Transverse colon (tissue), 4 donors: ENCODE data around the gene CFAP97D2. TPM values are rescaled to one million over a fixed set of nuclear protein-coding genes. Genes with fewer than 3 reads are reported as not detected.

ENCODE experiments used
- DNase-seq: peaks from one replicate; pipeline ENCODE4 v3.0.0-alpha.2; 2019
- H3K27ac ChIP-seq, 4 donors: fragments of 200-600 bp; sonication (generic); 2 replicates each; pipeline ENCODE4 v1.5.1; 2016 to 2018; ENCODE audit warnings: inconsistent platforms in 4 of 4
- H3K27me3 ChIP-seq: fragments of 200-600 bp; sonication (generic); 2 replicates; pipeline ENCODE4 v1.5.1; 2017; ENCODE audit warnings: inconsistent platforms
- H3K36me3 ChIP-seq, 4 donors: fragments of 200-600 bp; sonication (generic); 2 replicates each; pipeline ENCODE4 v1.5.1; 2017 to 2019; ENCODE audit warnings: inconsistent platforms in 4 of 4
- H3K4me1 ChIP-seq, 4 donors: fragments of 200-600 bp; sonication (generic); 2 replicates each; pipeline ENCODE4 v1.5.1; 2017 to 2020; ENCODE audit warnings: inconsistent platforms in 4 of 4
- H3K4me3 ChIP-seq, 4 donors: fragments of 200-600 bp; sonication (generic); 1 replicate in 1 of 4; 2 replicates in 3 of 4; pipeline versions ENCODE4 v1.5.1 to v1.6.1; 2017 to 2019; ENCODE audit warnings: inconsistent platforms in 4 of 4
- H3K9me3 ChIP-seq, 2 donors: fragments of 200-600 bp; sonication (generic); 2 replicates each; pipeline ENCODE4 v1.5.1; 2017 to 2019; ENCODE audit warnings: inconsistent platforms in 2 of 2
- CTCF ChIP-seq, 5 experiments: fragments of 200-600 bp in 3 of 5; fragments of 450-650 bp in 2 of 5; sonication (generic) in 3 of 5; IDR thresholded peaks; 1 replicate in 2 of 5; 2 replicates in 3 of 5; pipeline ENCODE4 v1.5.1; 2016 to 2017; ENCODE audit warnings: antibody characterized with exemption in 5 of 5, inconsistent platforms in 3 of 5, mild to moderate bottlenecking in 2 of 5, moderate library complexity in 1 of 5
- EP300 ChIP-seq: sonication (generic); formaldehyde crosslinking; IDR thresholded peaks from one replicate; pipeline ENCODE4 v1.6.1; 2017; ENCODE audit warnings: antibody characterized with exemption, low read depth
- POLR2A ChIP-seq: fragments of 450-650 bp; IDR thresholded peaks from one replicate; pipeline ENCODE4 v1.6.1; 2016; ENCODE audit warnings: antibody characterized with exemption, mild to moderate bottlenecking, moderate library complexity
- POLR2AphosphoS5 ChIP-seq, 3 donors: sonication (generic); formaldehyde crosslinking; IDR thresholded peaks; one replicate each; pipeline ENCODE4 v1.6.1; 2016; ENCODE audit warnings: antibody characterized with exemption in 3 of 3
- WGBS, 2 donors: methylation state at CpG; one replicate each; pipeline ENCODE4 v1.1.5; 2018; ENCODE audit warnings: low coverage in 1 of 2; 5-methylcytosine and 5-hydroxymethylcytosine counted together
- in situ Hi-C, 4 donors: fragments of 200-750 bp; cut with MboI; loops; one replicate each; pipeline versions ENCODE4 v1.15.0 to v1.15.1; 2017; ENCODE audit warnings: low sequenced_read_pairs in 3 of 4, low pct_ligation_motif_present in 1 of 4, low pct_unique_long_range_greater_than_20kb in 1 of 4
- intact Hi-C: fragments of 100-400 bp; cut with DNase I; formaldehyde crosslinking; loops from one replicate; pipeline ENCODE4 v1.15.1; 2023; ENCODE audit warnings: low total_unique reads
- total RNA-seq, 4 donors: library from RNA; depleted of rRNA; stranded (reverse); fragments of >200 nt; gene quantifications; one replicate each; pipeline ENCODE4 v1.1.0, GENCODE V29; 2016

The CFAP97D2 gene
- total RNA-seq, 4 donors from 2014 or later: not detected

- no peaks in the 10 kb centered on the region for H3K27me3 ChIP-seq
- no peak overlapping the region for H3K27ac ChIP-seq
- intact Hi-C loops (no loop called here), in situ Hi-C loops (no loop called here)
- no peaks in the 10 kb centered on the region for H3K9me3 ChIP-seq
- no peak overlapping the region for H3K4me3 ChIP-seq
- DNase-seq: no peak
- H3K36me3 ChIP-seq: no peaks in the 10 kb centered on the region
- 95 to 100% methylated on average over 6 to 14 of the region's 14 CpGs for WGBS, 2 donors
- TF ChIP-seq POLR2AphosphoS5 (IDR thresholded peaks at IDR 0.05): no peak
- TF ChIP-seq CTCF (IDR thresholded peaks at IDR 0.05): no peak
- TF ChIP-seq EP300: no peak
- TF ChIP-seq POLR2A: no peak
- H3K4me1 ChIP-seq: peaks cover 10 to 23% (median 20%) of the 10 kb centered on the region in 4 donors
Observed at GRCh38 chr13:114145722-114146121, 33.3 kb upstream of the CFAP97D2 start.

DNA sequence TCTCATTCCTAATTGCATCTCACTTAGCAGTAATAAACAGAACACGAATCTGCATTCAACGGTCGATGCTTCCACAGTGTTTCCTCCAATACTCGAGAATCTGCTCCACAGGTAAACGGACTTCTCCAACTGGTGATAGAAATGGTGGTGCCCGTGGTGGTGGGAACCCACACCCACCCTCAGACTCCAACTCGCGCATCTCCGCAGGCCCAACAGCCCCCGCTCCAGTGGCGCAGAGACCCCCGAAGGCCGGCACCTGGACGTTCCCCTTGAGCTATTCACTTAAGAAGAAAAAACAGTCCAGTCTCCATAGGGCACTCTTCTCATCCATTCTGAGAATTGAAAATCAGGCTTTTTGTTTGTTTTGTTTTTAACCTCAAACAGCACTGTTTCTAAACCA is 32.9 kb upstream of the CFAP97D2 start:
- Histone ChIP-seq H3K27me3 (no peaks in the 10 kb centered on the region), H3K36me3 (no peaks in the 10 kb centered on the region), H3K4me3 (no peak overlapping the region), H3K9me3 (no peaks in the 10 kb centered on the region), H3K27ac (no peak overlapping the region), H3K4me1 (peaks cover 12 to 27% (median 25%) of the 10 kb centered on the region in 4 donors)
- WGBS, 2 donors: 90% methylated on average over 14 of the region's 14 CpGs; no CpG with 5 or more reads in 1 of the 2 donors
- TF ChIP-seq CTCF (IDR thresholded peaks at IDR 0.05) (no peak), POLR2AphosphoS5 (IDR thresholded peaks at IDR 0.05) (no peak), POLR2A (no peak), EP300 (no peak)
- no peak for DNase-seq
- in situ Hi-C loops (no loop called here), intact Hi-C loops (no loop called here)

- TF ChIP-seq EP300 (no peak), POLR2AphosphoS5 (IDR thresholded peaks at IDR 0.05) (no peak), POLR2A (no peak), CTCF (IDR thresholded peaks at IDR 0.05) (no peak)
- 72% methylated on average over 10 of the region's 10 CpGs; no CpG with 5 or more reads in 1 of the 2 donors for WGBS, 2 donors
- no peaks in the 10 kb centered on the region for H3K27me3 ChIP-seq
- H3K36me3 ChIP-seq: no peaks in the 10 kb centered on the region
- H3K4me1 ChIP-seq: peaks cover 14 to 31% (median 29%) of the 10 kb centered on the region in 4 donors
- DNase-seq: no peak
- intact Hi-C loops (no loop called here), in situ Hi-C loops (no loop called here)
- H3K4me3 ChIP-seq: no peak overlapping the region
- no peaks in the 10 kb centered on the region for H3K9me3 ChIP-seq
- no peak overlapping the region for H3K27ac ChIP-seq
Observed at GRCh38 chr13:114146629-114147028, 32.4 kb upstream of the CFAP97D2 start.

- H3K27ac ChIP-seq: peak overlapping the region in 1 of 4 donors; percentile 17
Observed at GRCh38 chr13:114147803-114148520, 31.1 kb upstream of the CFAP97D2 start.

More at GRCh38 chr13:114147803-114148520, 31.1 kb upstream of the CFAP97D2 start:
- Histone ChIP-seq H3K27me3 (no peaks in the 10 kb centered on the region), H3K4me3 (no peak overlapping the region), H3K4me1 (peaks cover 7 to 30% (median 22%) of the 10 kb centered on the region in 4 donors), H3K36me3 (no peaks in the 10 kb centered on the region), H3K9me3 (no peaks in the 10 kb centered on the region)
- intact Hi-C loops: no loop called here
- in situ Hi-C loops: no loop called here
- WGBS, 2 donors: 64 to 79% methylated on average over 4 to 14 of the region's 22 CpGs
- no peak for DNase-seq
- TF ChIP-seq CTCF (IDR thresholded peaks at IDR 0.05) (no peak), POLR2AphosphoS5 (IDR thresholded peaks at IDR 0.05) (no peak), EP300 (no peak), POLR2A (no peak)
